GM19468 (cell line): ENCODE results near the gene PDZD2.
A peak's percentile ranks its signal among the peaks of the same experiment; 100 is the strongest.
"Not testable (repeated sequence)": the region's sequence is repeated elsewhere in the genome, so short reads cannot be mapped to it uniquely, and the experiment has no call there.

Experiments
- ATAC-seq: cut with Tn5 transposase; IDR thresholded peaks from one replicate; pipeline ENCODE4 v1.9.1; 2021; ENCODE audit warnings: mild to moderate bottlenecking, moderate library complexity, moderate number of reproducible peaks; ENCODE audit not compliant: unreplicated experiment; ENCODE audit errors: extremely low read depth

The PDZD2 gene

DNA sequence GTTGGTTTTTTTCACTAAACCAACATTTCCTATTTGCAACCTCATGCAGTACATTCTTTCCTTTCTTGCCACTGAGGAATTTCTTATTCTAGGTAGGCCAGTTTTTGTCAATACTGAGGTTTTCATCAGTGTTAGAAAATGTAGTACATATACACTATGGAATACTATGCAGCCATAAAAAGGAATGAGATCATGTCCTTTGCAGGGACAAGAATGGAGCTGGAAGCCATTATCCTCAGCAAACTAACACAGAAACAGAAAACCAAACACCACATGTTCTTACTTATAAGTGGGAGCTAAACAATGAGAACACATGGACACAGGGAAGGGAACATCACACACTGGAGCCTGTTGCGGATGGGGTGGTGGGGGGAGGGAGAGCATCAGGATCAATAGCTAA, 441.6 kb downstream of the PDZD2 start:
- not testable (repeated sequence) for ATAC-seq

GRCh38 chr5:32082701-32083100, 443.8 kb downstream of the PDZD2 start:
- no peak for ATAC-seq

GRCh38 chr5:32083981-32084430, 445.1 kb downstream of the PDZD2 start:
- ATAC-seq = no peak

GRCh38 chr5:32087086-32088082, 448.5 kb downstream of the PDZD2 start:
- ATAC-seq = no peak

DNA sequence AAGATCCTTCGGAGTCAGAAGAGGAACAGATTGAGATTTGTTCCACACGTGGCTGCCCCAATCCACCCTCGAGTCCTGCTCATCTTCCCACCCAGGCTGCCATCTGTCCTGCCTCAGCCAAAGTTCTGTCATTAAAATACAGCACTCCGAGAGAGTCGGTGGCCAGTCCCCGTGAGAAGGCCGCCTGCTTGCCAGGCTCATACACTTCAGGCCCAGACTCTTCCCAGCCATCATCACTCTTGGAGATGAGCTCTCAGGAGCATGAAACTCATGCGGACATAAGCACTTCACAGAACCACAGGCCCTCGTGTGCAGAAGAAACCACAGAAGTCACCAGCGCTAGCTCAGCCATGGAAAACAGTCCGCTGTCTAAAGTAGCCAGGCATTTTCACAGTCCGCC, 449.3 kb downstream of the PDZD2 start:
- no peak for ATAC-seq

DNA sequence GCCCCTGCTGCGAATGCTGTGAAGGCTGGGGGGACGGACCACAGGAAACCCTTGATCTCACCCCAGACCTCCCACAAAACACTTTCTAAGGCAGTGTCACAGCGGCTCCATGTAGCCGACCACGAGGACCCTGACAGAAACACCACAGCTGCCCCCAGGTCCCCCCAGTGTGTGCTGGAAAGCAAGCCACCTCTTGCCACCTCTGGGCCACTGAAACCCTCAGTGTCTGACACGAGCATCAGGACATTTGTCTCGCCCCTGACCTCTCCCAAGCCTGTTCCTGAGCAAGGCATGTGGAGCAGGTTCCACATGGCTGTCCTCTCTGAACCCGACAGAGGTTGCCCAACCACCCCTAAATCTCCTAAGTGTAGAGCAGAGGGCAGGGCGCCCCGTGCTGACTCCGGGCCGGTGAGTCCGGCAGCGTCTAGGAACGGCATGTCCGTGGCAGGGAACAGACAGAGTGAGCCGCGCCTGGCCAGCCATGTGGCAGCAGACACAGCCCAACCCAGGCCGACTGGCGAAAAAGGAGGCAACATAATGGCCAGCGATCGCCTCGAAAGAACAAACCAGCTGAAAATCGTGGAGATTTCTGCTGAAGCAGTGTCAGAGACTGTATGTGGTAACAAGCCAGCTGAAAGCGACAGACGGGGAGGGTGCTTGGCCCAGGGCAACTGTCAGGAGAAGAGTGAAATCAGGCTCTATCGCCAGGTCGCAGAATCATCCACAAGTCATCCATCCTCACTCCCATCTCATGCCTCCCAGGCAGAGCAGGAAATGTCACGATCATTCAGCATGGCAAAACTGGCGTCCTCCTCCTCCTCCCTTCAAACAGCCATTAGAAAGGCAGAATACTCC, 450.4 kb downstream of the PDZD2 start:
- no peak for ATAC-seq

GRCh38 chr5:32090026-32090754, 451.3 kb downstream of the PDZD2 start:
- ATAC-seq = no peak

- ATAC-seq = no peak
These were observed 451.8 kb downstream of the PDZD2 start for GRCh38 chr5:32090755-32091128.

DNA sequence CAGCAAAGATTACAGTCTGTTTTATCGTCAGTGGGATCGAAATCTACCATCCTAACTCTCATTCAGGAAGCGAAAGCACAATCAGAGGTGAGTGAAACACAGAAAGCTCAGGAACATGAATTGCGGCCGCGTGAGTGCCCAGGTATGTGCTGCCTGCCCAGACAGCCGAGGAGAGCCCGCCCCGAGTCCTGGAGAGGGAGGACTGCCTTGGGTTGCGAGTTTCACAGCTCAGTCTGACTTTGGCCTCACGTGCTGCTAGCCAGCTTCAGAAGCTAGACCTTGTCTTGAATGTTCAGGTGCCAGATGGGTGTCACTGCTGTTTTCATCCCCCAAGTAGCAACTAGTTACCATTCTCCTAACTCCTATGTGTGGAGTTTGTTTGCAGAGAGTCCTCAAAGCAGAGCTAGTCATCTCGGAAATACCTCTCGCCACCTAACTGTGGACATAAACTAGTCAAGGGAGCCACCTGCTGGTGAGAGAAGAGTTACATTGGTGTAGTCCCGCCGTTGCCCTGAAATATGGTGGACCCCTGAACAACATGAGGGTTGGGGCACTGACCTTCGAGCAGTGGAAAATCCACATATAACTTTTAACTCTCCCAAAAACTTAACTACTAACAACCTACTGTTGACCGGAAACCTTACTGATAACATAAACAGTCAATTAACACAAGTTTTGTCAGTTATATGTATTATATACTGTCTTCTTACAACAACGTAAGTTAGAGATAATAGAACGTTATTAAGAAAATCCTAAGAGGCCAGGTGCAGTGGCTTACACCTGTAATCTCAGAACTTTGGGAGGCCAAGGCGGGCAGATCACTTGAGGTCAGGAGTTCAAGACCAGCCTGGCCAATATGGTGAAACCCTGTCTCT, 454.2 kb downstream of the PDZD2 start:
- ATAC-seq = peak; percentile 73

GRCh38 chr5:32094691-32095090, 455.8 kb downstream of the PDZD2 start:
- ATAC-seq = no peak

DNA sequence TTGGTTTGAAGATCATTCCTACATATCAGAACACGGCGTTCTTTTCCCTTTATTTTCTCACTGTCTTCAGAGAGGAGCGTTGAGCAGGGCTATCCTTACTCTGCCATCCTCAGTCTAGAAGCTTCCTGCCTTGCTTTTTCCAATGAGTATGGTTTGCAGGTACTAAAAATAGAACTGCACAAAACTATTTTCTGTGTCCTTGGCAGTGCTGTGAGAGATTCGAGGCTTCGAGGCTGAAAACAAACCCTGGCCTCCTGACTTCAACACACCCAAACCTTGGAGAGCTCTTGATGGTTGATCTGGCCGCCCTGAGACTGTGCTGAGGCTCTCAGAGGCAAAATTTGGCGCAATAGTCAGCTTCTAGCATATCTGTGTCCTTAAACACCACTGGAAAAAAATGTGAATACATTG, 456.3 kb downstream of the PDZD2 start:
- ATAC-seq = no peak

DNA sequence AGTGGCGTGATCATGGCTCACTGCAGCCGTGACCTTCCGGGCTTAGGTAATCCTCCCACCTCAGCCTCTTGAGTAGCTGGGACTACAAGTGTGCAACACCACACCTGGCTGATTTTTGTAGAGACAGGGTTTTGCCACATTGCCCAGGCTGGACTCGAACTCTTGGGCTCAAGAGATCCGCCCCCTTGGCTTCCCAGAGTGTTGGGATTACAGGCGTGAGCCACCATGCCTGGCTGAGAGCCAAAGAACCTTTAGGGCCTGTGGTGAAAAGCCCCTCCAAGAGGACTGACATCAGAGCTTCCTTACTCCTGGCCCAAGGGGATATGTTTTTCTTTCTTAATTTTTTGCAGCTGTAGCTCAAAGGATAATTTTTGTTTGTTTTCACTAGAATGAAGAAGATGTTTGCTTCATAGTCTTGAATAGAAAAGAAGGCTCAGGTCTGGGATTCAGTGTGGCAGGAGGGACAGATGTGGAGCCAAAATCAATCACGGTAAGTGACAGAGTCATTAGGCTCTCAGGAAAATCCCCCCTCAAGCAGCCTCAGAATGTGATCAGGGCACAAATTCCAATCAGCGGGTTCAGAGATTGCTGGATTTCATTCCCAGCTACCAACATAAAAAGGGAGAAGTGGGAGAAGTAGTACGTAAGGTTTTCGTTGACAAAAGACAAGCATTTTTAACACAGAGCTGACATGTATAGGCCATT, 458.1 kb downstream of the PDZD2 start:
- ATAC-seq = no peak

DNA sequence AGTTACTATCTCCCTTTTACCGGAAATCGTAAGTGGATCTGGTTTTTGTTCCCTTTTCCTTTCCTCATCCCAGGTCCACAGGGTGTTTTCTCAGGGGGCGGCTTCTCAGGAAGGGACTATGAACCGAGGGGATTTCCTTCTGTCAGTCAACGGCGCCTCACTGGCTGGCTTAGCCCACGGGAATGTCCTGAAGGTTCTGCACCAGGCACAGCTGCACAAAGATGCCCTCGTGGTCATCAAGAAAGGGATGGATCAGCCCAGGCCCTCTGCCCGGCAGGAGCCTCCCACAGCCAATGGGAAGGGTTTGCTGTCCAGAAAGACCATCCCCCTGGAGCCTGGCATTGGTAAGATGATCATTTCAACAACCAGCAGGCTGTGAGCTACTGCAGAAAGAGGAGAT, 459.4 kb downstream of the PDZD2 start:
- ATAC-seq = no peak

DNA sequence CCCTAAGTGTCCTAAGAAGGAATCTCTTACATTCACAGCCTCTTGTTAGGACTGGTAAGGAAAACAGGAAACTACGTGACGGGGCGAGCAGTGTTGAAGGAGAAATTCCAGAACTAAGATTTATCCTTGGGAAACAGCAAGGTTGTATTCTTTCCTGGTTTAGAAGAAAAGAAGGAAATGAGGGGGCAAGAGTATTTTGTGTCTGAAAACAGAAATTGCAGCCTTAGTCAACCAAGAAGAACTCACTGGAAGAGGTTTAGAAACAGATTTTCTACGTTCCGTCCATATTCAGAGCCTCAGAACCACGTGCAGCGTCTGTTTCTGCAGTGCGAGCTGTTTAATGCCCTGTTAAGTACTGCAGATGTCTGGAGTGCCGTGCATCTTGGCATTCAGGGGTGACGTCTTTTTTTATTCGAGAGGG, 460.0 kb downstream of the PDZD2 start:
- ATAC-seq = no peak

DNA sequence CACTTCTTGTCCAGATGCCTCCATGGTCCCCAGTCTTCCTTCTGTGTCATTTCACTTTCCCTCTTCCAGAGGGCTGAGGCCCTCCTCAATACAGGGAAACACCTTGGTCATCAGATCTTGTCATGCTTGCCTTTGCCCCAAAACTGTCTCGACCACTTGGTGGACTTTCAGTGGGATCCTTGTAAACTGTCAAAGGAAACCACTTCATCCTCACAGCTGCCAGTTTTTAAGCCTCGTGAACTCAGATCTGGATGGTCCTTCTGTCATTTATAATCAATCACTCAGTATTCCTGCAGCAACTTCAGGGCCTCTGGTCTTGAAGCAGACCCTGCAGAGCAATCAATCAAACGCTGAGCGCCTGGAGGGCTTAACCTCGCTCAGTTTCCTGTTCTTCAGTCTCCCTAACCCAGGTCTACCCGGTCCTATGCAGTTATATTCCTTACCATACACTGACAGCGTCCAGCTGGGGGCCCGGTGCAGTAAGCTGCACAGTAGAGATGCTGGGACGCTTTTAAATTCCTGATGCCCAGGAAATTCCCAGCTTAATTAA, 460.6 kb downstream of the PDZD2 start:
- ATAC-seq = no peak

DNA sequence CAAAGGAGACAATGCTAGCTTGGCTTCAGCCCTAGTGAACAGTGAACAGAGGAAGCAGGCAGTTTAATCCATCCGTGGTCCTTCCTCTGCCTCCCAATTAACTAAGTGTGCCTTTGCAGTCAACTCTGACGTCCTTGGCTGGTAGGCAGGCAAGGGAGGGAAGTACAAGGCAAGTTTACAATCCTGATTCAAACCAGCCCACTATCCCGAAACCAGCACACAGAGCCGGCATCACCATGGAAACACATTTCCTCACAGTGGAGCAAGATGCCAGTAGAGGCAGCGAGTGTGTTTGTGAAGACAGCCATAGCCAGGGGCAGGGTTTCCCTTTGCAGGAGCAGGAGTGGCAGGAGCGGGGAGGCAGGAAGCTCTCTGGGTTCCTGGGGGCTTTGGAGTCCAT, 461.3 kb downstream of the PDZD2 start:
- ATAC-seq = no peak

DNA sequence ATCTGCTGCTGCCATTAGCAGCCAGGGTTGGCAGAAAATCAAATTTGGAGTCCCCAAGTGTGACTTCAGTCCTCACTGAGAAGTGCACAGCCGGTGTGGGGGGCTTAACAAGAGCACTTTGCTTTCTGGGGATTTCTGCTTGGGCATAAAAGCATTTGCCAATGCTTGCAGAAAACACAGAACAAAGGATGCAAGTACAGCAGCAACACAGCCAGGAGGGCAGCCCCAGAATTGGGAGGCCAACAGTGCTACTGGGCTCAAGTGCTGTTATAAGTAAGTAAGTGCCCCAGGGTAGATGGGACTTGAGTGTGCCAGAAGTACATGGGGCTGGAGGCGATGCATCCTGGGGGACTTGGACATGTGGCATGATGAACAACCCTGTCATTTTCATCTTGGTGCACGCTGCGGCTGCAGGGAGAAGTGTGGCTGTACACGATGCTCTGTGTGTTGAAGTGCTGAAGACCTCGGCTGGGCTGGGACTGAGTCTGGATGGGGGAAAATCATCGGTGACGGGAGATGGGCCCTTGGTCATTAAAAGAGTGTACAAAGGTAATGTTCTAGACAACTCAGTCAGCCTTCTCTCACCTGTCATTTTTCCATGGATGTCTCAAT, 461.9 kb downstream of the PDZD2 start:
- ATAC-seq = no peak
